Stimulated activated CD4-positive, alpha-beta T cell treated with anti-CD3 and anti-CD28 coated beads, Interleukin-15, amount 100 ng/mL, for 24 hours (primary cell): Measurements from ENCODE around the gene KDF1.
A peak's percentile ranks its signal among the peaks of the same experiment; 100 is the strongest.

Source experiments
- DNase-seq: peaks from one replicate; pipeline ENCODE4 v3.0.0-alpha.2; 2020

Gene KDF1

DNA sequence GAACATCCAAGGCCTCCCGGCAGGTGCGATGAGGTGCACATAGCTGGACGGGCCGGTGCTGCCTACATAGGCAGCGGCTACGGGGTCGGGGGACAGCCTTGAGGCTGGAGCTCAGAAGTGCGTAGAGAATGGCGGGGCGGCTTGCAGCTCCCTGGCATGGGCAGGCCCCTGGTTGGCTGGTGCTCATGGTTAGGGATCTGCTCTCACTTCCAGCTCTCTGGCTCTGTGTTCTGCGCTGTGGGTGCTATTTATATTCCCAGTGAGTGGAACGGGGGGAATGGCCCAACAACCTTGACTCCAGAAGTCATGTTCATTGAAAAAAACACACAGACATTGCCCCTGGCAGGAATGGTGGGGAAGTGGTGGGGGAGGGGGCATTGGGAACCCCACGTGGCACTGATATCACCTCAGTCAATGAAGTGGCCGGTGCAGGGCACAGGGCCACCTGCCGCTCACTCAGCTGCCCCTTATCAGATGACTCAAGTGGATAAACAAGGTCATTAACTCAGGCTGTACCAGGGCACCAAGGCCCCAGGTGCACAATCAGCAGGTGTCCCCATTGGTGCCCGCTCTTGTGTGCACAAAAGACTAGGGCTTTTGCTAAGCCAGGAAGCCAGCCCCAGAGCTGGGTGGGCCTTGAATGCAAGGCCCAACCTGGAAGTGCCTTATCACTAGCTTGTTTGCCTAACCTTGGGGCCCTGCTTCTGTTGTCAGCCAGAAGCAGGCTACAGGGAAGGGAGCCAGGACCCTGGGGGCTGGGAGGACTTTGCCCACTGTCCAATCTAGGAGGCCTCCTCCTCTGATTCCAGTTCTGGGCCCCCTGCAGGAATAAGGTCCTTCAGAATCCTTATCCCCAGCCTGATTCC, 46.3 kb downstream of the KDF1 start, which contains the start of gene NR0B2:
Gene NR0B2 (minus strand): TSS at position 222 of the 866 bp plus-strand sequence. CDS start 35 bp downstream, at position 187.
- DNase-seq, result no peak

DNA sequence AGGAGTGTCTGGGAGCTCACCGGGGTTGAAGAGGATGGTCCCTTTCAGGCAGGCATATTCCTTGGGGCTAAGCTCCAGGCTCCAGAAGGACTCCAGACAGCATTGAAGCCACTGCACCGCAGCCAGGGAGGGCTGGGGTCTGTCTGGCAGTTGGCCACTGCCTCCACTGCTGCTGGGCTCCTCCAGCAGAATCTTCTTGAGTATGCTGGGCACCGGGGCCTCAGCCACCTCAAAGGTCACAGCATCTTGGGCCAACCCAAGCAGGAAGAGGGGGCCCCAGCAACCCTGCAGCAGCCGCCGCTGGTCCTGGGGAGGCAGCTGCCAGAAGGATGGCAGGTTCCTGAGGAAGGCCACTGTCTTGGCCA, 46.9 kb downstream of the KDF1 start:
- no peak for DNase-seq

DNA sequence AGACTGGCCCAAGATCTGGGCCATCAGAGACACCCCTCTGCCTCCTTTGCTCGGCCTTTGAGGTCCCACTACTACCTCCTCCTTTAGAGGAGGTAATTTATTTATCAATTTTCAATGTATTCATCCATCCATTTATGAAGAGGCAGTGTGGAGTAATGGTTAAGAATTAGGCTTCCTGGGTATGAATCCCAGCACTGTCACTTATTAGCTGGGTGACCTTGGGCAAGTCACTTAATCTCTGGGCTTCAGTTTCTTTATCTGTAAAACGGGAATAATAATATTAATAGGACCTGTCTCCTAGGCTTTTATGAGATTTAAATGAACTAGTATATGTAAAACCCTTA, 48.1 kb downstream of the KDF1 start:
- no peak for DNase-seq

DNA sequence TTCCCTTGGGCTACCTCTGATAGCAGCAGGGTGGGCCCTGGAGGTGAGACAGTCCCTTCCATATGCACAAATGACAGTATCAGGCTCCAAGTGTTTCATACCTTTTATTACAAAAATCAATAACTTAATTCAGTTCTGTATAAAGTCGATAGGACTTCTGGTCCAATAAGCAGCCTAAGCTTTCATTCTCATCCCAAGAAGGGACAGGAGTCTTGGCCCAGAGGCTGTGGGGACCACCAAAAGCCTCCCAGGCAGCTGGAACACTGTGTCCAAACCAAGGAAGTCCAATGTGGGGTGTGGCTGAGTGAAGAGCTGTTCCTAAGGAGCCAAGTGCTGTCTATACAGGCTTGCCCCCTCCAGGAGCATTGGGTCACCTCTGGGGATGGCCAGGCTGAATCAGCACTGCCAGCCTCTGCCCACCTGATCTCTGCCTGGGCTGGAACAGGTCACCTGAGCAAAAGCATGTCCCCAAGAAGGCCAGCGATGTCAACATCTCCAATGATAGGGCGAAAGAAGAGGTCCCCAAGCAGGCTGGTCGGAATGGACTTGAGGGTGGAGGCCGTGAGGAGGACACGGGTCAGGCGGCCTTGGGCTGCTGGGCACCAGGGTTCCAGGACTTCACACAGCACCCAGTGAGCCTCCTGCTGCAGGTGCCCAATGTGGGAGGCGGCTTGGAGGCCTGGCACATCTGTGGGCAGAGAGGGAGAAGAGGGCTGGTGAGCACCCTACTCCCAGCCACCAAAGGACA, 48.7 kb downstream of the KDF1 start:
- DNase-seq, result no peak

DNA sequence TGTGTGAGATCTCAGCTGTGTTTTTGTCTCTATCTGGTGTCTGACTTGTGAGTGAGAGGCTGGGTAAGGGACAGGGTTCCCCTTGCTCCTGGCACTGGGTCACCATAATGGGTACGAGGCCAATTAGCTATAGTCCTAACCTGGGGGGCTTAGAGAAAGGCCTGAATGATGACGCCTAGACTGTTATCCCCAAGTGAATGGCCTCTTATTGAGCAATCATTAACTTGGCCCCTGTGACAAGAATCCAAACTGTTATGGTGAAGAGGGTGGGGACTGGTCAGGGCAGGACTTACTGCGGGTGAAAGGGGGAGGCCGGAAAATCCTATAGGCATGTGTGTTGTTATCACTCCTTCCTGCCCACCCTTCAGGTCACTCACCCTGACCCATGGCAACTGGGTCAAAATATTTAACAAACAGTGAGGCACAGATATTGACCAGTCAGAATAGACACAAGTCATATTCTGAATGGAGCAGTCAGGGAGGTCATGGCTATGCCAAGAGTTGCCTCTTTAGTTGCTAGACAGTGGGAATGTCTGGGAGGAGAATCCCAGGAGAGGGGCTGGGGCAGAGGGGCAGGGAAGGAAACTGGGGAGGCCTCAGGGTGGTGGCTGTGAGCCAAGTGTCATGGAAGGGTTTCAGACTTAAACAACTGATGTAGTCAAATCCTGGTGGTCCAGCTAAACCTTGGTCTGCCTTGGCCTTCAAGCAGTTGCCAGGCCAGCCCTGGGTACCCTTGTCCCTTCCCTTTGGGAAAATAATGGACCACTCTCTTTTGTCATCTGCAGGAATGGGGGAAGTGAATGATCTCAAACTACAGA, 49.7 kb downstream of the KDF1 start:
- no peak for DNase-seq

DNA sequence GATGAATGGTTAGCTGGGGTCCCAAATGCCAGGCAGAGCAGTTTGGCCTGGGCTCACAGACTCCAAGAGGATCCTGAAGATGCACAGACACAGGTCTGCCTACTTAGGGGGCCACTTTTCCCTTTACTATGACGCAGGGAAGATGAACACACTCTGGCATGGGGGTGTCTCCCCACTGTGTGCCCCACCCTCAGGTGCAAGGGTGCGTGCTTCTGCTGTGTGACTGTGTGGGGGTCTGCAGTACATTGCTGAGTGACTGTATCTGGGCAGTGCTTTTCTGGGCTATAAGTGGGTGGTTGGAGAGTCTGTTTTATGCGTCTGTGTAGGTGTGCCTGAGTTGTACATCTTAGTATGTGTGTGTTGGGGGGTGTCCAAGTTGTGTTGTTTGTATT, 50.3 kb downstream of the KDF1 start:
- DNase-seq, result no peak

DNA sequence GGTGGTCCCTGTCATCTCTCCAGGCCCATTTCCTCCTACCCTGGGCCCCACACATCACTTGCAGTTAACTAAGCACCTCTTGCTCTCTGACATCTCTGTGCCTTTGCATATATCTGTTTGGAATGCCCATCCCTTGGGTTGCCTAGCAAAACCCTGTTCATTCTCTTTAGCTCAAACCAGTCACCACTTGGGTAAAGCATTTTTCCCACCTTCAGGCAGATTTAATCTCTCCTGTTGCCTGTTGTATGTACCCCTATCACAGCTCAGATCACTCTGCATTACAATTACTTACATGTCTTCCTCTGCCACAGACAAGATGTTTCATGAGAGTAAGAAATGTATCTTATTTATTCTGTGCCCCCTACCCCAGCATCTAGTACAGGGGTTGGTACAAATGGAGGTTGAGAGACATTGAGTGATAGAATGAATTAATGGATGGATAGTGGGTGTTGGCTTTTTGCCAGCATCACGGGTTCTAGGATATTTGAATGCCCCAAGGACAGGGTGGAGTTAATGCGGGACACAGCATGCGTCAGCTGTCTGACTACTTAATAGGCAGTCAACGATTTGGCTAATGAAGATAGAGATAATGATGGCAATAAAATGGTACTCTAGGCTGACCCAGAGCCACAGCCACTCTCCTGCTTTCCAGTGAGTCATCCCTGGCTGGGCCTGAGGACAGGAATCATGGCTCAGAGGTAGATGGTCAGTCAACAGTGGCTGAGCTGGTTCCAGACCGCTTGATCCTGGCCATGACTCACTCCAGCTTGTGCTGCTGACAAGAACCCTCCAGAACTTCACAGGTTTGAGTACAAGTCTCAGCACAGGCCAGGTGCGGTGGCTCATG, 53.0 kb downstream of the KDF1 start:
- no peak for DNase-seq

DNA sequence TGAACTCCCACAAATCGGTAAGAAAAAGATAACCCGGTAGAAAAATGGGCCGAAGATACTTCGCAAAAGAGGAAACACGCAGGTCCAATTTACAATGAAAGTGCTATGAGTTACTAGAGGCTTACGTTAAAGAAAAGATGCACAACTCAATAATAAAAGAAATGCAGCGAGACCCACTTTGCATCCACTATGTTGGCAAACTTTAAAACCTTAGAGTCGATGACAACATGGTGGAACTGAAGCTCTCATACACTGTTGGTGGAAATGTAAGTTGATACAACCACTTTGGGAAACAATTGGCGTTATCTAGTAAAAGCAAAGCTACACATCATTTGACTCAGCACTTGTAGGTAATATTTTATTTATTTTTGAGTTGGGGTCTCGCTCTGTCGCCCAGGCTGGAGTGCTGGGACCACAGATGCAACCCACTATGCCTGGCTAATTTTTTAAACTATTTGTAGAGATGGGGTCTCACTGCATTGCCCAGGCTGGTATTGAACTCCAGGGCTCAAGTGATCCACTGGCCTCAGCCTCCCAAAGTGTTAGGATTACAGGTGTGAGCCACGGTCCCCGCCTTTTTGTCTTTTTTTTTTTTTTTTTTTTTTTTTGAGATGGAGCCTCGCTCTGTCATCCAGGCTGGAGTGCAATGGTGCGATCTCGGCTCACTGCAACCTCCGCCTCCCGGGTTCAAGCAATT, 59.3 kb downstream of the KDF1 start:
- DNase-seq, result no peak

DNA sequence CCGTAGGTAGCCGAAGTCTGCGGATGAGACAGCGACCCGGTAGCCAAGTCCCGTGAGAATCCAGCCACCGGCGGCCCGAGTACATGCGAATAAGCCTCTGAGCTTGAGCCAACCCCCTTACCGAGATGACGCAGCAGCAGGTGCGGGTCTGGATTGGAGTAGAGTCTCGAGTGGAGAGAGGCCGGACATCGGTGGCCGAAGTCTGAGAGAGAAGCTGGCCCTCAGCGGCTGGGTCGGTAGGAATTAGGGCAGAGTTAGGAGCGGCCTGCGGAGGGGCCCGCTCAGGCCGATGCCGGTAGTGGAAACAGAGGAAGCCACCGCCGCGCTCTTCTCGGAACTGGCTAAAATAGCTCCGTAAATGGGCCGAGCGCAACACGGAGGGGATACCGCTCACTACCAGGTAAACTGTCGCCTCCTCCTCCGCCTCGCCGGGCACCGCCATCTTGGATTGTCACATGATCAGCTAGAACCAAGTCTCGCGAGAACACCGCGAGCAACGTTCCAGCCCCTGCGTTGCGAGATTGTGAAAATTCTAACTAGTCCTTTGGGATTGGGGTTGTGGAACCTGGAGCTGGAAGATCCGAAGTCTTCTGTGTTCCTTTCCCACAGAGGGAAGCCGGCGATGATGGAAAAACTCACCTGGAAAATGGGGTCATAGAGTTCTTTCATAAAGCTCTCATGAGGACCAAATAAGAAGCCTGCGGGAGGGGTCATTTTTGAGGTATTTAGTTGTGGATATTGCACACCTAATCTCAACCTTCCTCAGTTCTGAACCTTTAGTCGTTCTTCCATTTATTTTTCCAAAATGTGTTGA, 60.1 kb downstream of the KDF1 start, which contains the start of gene GPATCH3:
Gene GPATCH3 (minus strand): TSS at position 467 of the 814 bp plus-strand sequence. CDS start 25 bp downstream, at position 442.
- DNase-seq, result peak; percentile 94
